Bronchial epithelial cell (primary cell): ENCODE results near the gene CAMK1G. TPM values are rescaled to one million over a fixed set of nuclear protein-coding genes. Genes with fewer than 3 reads are reported as not detected.

ENCODE experiments used
- DNase-seq: peaks from one replicate; pipeline ENCODE4 v3.0.0-alpha.2; 2010; ENCODE audit warnings: low read depth
- FAIRE-seq: peaks from 2 replicates; lab custom pipeline; 2011; peaks lifted over from hg19 to GRCh38; lab: Jason Lieb, UNC
- H3K27me3 ChIP-seq: 2 replicates; pipeline ENCODE4 v1.5.1; 2011; ENCODE audit warnings: low read length; ENCODE audit not compliant: control insufficient read depth, insufficient read depth
- H3K36me3 ChIP-seq: 2 replicates; pipeline ENCODE4 v1.5.1; 2011; ENCODE audit warnings: low read length; ENCODE audit not compliant: control insufficient read depth, insufficient read depth
- H3K4me3 ChIP-seq: 2 replicates; pipeline ENCODE4 v1.5.1; 2011; ENCODE audit warnings: mild to moderate bottlenecking, low read depth, low read length, control low read depth
- total RNA-seq: library from RNA; depleted of rRNA; stranded (reverse); fragments of >200 nt; gene quantifications from 2 replicates; pipeline ENCODE4 v1.2.1, GENCODE V29; 2014
- TF ChIP-seq, protein P1 (sequence below): IDR thresholded peaks from 2 replicates; pipeline ENCODE4 v1.5.1; 2011; ENCODE audit warnings: mild to moderate bottlenecking, moderate library complexity, low read length, control low read depth, inconsistent platforms; ENCODE audit not compliant: insufficient read depth, severe bottlenecking

The CAMK1G gene
- total RNA-seq, 1 donor from 2014 or later, result not detected

DNA sequence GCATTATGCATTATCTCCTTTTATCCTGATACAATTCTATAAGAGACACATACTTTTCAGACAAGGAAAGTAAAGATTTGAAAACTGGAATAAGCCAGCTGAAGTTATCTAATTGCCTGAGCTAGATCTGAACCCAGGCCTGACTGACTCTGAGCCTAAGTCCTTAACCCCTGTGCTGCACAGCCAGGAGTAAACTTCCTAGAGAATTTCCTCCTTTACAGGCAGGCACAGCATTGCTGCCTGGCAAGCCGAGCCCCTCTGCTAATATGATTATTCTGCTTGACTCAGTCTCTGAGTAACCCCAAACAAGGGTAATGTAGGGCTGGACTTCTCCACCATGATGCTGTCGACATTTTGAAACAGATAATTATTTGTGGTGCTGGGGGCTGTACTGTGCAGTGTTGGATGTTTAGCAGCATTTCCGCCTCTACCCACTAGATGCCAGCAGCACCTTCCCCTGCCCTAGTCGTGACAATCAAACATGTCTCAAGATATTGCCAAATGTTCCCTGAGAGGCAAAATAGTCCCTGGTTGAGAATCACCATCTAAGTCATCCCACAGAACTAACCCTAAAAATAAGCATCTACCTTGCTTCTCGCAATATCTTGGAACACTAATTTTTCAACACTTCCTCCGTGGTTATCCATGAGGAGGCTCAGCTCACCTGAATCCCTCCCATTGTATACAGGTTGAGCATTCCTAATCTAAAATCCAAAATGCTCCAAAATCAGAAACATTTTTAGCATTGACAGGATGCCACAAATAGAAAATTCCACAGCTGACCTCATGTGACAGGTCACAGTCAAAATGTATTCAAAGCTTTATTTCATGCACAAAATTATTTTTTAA is 18.5 kb downstream of the CAMK1G start:
- H3K36me3 ChIP-seq, result no peaks in the 10 kb centered on the region
- TF ChIP-seq, protein P1, sequence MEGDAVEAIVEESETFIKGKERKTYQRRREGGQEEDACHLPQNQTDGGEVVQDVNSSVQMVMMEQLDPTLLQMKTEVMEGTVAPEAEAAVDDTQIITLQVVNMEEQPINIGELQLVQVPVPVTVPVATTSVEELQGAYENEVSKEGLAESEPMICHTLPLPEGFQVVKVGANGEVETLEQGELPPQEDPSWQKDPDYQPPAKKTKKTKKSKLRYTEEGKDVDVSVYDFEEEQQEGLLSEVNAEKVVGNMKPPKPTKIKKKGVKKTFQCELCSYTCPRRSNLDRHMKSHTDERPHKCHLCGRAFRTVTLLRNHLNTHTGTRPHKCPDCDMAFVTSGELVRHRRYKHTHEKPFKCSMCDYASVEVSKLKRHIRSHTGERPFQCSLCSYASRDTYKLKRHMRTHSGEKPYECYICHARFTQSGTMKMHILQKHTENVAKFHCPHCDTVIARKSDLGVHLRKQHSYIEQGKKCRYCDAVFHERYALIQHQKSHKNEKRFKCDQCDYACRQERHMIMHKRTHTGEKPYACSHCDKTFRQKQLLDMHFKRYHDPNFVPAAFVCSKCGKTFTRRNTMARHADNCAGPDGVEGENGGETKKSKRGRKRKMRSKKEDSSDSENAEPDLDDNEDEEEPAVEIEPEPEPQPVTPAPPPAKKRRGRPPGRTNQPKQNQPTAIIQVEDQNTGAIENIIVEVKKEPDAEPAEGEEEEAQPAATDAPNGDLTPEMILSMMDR, result peak; percentile 88
- peak; percentile 70 for DNase-seq
- no peak overlapping the region for H3K4me3 ChIP-seq
- FAIRE-seq, result peak; percentile 72
- no peaks in the 10 kb centered on the region for H3K27me3 ChIP-seq

DNA sequence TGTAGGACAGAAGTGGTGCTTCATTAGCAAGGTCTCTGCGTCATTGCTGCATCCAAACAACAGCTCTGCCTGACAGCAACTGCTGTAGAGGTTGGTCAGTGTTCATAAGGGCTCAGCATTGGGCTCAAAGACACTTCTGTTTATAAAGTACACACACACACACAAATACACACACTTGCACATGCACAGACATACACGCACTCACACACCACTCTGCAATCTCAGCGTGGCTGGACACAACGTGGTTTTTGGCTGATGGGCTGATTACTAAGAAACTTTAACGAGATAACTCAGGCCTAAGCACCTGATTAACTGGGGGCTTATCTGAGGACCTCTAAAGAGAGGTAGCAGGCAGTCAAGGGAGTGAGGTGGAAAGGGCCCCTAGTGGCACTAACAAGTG is 20.4 kb downstream of the CAMK1G start:
- FAIRE-seq (peak; percentile 84), DNase-seq (peak; percentile 10)
- H3K27me3 ChIP-seq, result no peaks in the 10 kb centered on the region
- TF ChIP-seq, protein P1, result no peak
- no peak overlapping the region for H3K4me3 ChIP-seq
- no peaks in the 10 kb centered on the region for H3K36me3 ChIP-seq

DNA sequence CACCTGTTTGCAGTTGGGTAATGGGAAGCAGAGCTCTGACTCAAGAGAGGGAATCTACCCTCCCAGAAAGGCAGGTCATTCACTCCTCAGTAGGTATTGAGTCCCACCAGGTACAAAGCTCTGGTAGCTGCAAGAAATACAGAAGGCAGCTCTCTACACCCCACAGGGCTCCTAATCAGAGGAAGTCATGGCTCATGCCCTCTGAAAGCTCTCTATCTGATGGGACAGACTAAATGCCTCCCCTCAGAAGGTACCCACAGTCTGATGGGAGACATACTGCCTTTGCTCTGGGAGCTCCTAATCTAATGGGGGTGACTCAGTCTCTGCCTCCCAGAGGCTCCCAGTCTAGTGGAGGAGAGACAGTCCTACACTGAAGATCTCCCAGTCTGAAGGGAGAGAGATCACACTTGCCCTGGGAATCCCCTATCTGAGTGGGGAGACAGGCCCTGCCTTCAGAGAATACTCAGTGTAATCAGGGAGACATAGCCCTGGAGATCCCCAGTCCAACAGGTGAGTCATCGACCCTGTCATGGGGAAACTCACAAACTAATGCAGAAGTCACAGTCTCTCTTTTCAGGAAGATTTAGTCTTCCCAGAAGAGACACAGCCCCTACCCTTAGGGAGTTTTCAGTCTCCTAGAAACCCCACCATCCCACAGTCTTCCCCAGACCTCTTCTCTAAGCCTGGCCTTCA is 23.7 kb downstream of the CAMK1G start:
- TF ChIP-seq, protein P1, result no peak
- Histone ChIP-seq H3K36me3 (no peaks in the 10 kb centered on the region), H3K4me3 (no peak overlapping the region), H3K27me3 (no peaks in the 10 kb centered on the region)
- DNase-seq (peak; percentile 93), FAIRE-seq (peak; percentile 18)

DNA sequence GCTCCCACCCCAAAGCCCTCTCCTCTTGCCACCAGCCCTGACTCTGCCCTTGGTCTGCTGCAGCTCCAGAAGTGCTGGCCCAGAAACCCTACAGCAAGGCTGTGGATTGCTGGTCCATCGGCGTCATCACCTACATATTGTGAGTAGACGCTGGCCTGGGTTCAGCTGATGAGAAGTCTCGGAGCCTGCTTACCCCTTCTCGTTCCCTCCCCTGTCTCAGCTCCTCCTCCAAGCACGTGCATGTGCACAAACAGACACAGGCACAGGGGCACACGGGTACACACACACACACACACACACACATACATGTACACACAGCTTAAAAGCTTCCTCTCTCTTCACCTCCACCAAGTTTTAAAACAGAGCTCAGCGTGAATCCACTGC is 24.3 kb downstream of the CAMK1G start:
- TF ChIP-seq, protein P1, result no peak
- DNase-seq, result peak; percentile 55
- no peaks in the 10 kb centered on the region for H3K27me3 ChIP-seq
- H3K36me3 ChIP-seq, result no peaks in the 10 kb centered on the region
- H3K4me3 ChIP-seq, result no peak overlapping the region
- FAIRE-seq, result peak; percentile 55

DNA sequence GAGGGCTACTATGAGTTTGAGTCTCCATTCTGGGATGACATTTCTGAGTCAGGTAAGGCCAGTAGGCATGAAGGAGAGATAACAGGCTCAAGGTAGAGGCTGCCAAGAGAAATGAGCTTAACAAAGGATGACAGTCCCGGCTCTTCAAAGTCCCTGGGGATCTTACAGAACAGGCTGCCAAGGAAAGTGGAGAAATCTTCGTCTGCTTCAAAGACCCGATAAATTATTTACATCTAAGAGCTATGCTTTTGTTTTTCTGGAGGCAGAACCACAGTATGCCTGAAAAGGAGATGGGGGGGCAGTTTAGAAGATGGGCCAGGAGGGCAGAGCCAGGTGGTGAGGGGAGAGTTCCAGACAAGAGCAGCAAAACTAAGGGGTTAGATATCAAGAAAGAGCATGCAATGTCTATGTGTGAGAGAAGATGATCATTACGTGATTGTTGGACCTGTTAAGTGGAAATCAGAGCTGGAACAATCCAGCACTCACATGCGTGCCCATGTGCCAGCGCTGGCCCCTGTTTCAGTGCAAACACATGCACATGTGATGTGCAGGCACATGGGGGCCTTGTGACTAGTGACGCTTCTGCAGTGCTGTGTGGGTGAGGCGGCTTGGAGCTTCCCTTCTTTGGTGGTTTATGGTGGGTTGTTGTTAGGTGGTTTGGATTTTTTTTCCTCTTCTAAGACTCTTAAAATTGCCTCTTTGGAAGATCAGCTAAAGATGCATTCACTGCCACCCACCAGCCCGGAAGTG is 25.7 kb downstream of the CAMK1G start:
- TF ChIP-seq, protein P1, result no peak
- no peak overlapping the region for H3K4me3 ChIP-seq
- FAIRE-seq (peak; percentile 52), DNase-seq (peak; percentile 35)
- H3K27me3 ChIP-seq, result no peaks in the 10 kb centered on the region
- H3K36me3 ChIP-seq, result no peaks in the 10 kb centered on the region
